ENCODE results near the gene SLC49A4. TPM values are rescaled to one million over a fixed set of nuclear protein-coding genes. Genes with fewer than 3 reads are reported as not detected.

SLC49A4 gene
- polyA plus RNA-seq, 3 donors: 12.9 to 19.0 (median 18.6) TPM

- WGBS (ENCODE audit: insufficient coverage): 79% methylated on average over 11 of the region's 11 CpGs
- H3K27ac ChIP-seq (ENCODE audit: low read depth in 1 of 2, low read length in 2 of 2): peak overlapping the region in 1 of 2 donors; percentile 38
Observed at GRCh38 chr3:122789585-122790273, 5.1 kb upstream of the SLC49A4 start.

More at GRCh38 chr3:122789585-122790273, 5.1 kb upstream of the SLC49A4 start:
- Mint-ChIP-seq H3K27me3 (ENCODE audit: low read depth in 3 of 3) (no peaks in the 10 kb centered on the region), H3K36me3 (peaks cover 12 to 14% of the 10 kb centered on the region in 2 donors), H3K9me3 (no peaks in the 10 kb centered on the region), H3K4me1 (peaks cover 22% of the 10 kb centered on the region), H3K27ac (no peak overlapping the region), H3K4me3 (no peak overlapping the region)
- H3K27me3 ChIP-seq (ENCODE audit: control insufficient read depth in 2 of 2, insufficient read depth in 2 of 2, low read length in 2 of 2): no peaks in the 10 kb centered on the region
- no peak overlapping the region for H2AFZ ChIP-seq (ENCODE audit: insufficient read depth, low read depth, low read length, poor library complexity, severe bottlenecking)
- TF ChIP-seq CTCF (IDR thresholded peaks at IDR 0.05): no peak
- no peaks in the 10 kb centered on the region for H3K9me3 ChIP-seq (replicated peaks in 1 of 2; ENCODE audit: control insufficient read depth in 1 of 2, insufficient read depth in 1 of 2, low read length in 2 of 2)
- intact Hi-C loops (cut with micrococcal nuclease): loop anchor here (5.0 to 10.0 kb wide), 2 partner anchors 32 to 1945 kb away; partner anchors contain the start of gene UMPS (in 1 of the 2)
- peaks cover 53 to 67% of the 10 kb centered on the region in 2 donors for H3K4me1 ChIP-seq (ENCODE audit: control insufficient read depth in 1 of 2, insufficient read depth in 2 of 2, low read length in 2 of 2)
- no peak for DNase-seq
- H4K20me1 ChIP-seq (ENCODE audit: insufficient read depth, low read length): no peaks in the 10 kb centered on the region
- H3K36me3 ChIP-seq (replicated peaks in 1 of 2; ENCODE audit: control insufficient read depth in 1 of 2, insufficient read depth in 2 of 2, low read length in 2 of 2): peaks cover 9 to 18% of the 10 kb centered on the region in 2 donors
- no peak overlapping the region for H3K9ac ChIP-seq (ENCODE audit: insufficient read depth, low read length, poor library complexity, severe bottlenecking)
- H3K79me2 ChIP-seq (ENCODE audit: insufficient read depth, low read length): peaks cover 94% of the 10 kb centered on the region
- H3K4me3 ChIP-seq (replicated peaks in 1 of 3; ENCODE audit: low read depth in 2 of 3, low read length in 3 of 3): peak overlapping the region in 1 of 3 experiments; percentile 11
- peak overlapping the region; percentile 10 for H3K4me2 ChIP-seq (replicated peaks; ENCODE audit: extremely low read depth, low read length, poor library complexity, severe bottlenecking)
